GM12892 (cell line): Measurements from ENCODE around the gene CALML3.

Experiments
- POLR2A ChIP-seq: IDR thresholded peaks from 2 replicates; pipeline ENCODE4 v1.6.1; 2011; ENCODE audit warnings: low read depth, low read length, control low read depth
- POLR2AphosphoS5 ChIP-seq: IDR thresholded peaks from 2 replicates; pipeline ENCODE4 v1.6.1; 2011; ENCODE audit warnings: low read depth, low read length, control low read depth
- TAF1 ChIP-seq: IDR thresholded peaks from 2 replicates; pipeline ENCODE4 v1.6.1; 2011; ENCODE audit warnings: low read depth, mild to moderate bottlenecking, control low read depth, low read length, borderline replicate concordance

GRCh38 chr10:5529702-5530411 is 5.1 kb downstream of the CALML3 start:
- TF ChIP-seq POLR2AphosphoS5 (no peak), POLR2A (no peak), TAF1 (no peak)
